Stimulated activated CD8-positive, alpha-beta memory T cell treated with anti-CD3 and anti-CD28 coated beads, Interleukin-2, amount 100 ng/mL, for 48 hours (primary cell): Measurements from ENCODE around the gene RAB1B.

ENCODE experiments used
- DNase-seq, 2 donors: peaks; one replicate each; pipeline ENCODE4 v3.0.0-alpha.2; 2020; ENCODE audit warnings: low read depth in 2 of 2

RAB1B gene

DNA sequence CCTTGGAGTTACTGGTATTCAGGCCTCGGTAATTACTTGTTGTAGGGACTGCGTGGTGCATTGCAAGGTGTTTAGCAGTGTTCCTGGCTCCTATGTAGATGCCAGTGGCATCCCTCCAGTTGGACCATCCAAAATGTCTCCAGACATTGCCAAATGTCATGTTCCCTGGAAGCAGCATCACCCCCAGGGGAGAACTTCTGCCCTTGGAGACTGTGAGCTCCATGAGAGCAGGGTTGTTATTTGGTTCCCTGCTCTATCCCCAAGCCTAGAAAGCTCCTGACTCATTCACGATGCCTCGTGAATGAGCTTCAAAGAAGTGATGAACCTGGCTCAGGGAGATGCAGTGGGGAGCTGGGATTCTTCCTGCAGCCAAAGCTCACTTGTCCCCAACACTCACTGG, 53.2 kb downstream of the RAB1B start:
- DNase-seq, result no peak

DNA sequence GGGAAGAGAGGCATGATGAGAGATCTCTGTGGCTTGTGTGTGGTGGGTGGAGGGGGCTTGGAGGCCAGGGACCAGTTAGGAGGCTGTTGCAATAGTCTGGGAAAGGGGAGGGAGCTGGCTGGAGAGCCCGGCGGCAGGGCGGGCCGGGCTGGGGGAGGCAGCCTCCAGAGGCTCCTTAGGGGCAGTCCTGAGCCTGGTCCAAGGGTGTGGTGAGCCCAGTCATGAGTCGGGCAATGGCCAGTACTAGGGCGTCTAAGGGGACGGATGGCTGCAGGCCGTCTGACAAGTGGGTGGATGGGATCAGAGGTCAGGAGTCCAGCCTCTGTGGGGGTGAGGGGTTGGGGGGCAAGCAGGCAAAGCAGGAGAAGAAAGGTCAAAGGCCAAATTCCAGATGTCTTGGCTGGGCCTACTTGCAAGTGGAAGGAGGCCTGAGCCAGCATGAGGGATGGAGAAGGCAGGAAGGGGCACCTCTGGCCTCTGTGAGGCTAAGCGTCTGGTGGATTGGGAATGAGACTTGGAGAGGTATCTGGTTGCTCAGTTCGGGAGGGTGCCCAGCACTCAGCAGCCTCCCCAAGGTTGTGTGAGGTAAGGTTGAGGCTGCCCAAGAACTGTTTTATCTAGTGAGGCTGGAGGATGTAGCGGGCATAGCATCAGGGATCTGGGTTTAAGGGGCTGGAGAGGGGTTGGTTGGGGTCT, 54.4 kb downstream of the RAB1B start:
- no peak for DNase-seq

DNA sequence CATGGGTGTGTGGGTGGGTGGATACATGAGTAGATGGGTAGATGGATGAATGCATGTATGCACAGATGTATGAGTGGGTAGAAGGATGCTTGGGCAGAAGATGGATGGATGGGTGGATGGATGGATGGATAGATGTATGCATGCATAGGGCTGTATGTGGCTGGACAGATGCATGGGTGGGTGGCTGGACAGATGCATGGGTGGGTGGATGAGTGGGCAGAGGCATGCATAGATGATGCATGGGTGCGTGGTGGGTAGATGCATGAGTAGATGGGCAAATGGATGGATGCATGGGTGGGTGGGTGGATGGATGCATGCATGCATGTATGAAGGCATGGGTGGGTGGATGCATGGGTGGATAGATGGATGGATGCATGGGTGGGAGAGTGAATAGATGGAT, 55.2 kb downstream of the RAB1B start:
- DNase-seq, result no peak

DNA sequence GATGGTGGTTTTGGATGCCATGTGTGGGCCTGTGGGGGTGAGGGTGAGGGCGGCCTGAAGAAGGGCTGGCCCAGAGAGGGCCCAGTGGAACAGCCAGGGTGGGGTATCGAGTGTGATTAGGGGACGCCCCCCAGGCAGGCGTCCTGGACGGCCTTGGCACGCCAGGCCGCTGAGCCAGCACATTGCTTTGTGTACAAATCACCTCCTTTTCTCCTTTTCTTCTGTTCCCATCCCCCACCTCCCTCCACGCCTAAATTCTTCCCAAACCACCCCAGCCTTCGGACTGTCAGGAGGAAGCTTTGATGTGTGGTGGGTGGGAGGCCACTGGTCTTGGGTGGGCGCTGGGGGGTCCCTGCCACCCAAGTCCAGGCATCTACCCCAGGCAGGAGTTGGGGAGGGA, 56.2 kb downstream of the RAB1B start:
- DNase-seq, result no peak

DNA sequence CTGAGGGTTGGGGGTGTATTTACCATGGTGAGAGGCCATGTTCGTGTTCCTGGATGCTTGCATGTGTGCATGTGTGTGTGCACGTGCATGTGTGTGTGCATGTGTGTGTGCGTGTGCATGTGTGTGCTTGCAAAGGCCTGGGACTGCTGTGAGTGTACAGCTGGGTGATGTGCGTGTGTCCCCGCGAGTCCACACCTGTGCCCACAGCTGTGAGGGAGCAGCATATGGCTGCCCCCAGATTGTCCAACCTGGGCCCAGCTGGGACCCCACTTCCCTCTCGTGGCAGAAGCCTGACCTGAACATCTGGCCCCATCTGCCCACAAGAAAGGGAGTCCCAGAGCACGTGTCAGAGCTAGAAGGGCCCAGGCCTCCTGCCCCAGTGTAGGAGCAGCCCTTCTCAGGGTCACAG, 56.8 kb downstream of the RAB1B start:
- DNase-seq, result no peak

DNA sequence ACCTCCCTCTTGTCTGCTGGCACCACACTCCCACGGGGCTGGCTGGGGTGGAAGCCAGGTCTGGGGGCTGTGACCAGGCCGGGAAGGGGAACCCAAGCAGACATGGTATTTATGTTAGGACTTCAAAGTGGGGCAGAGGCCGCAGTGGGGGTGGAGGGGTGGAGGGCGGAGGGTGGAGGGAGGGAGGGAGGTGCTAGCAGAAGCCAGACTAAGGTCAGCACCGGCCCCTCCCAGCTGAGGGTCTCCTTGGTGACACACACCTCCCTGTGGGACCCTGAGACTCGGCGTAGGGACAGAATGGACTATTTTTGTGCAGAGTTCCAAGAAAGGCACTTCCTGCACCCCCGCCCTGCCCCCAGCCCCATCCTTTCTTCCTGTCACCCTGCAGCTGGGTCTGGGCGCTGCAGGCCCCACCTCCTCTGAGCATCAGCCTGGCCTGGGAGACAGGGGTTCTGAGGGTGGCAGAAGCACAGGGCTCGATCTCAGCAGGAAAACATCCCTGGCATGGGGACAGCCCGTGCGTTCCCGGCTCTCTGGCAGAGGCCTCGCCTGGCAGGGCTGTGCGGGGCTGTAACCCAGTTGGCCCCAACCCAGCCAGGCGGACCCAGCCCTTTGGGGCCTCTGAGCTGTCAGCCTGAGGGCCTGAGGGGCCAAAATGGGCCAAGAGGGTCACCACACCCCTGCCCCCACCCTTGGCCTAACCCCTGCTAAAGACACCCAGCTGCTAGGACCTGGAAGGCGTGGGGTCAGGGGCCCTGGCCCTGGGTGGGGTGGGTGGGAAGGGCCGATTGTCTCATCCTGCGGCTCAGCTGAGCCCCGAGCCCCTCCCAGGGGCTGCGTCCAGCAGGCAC, 58.0 kb downstream of the RAB1B start:
- DNase-seq, result no peak
